Activated T-helper 2 cell treated with anti-CD3 and anti-CD28 coated beads, Interferon-gamma antibody, Interleukin-2, Interleukin-4, amounts not matched to agents 10 μg/mL and 5 μg/mL and 100 μg/mL, durations not matched to agents 14 hours and 24 hours and 36 hours (primary cell): ENCODE data around the gene EDA. TPM values are rescaled to one million over a fixed set of nuclear protein-coding genes. Genes with fewer than 3 reads are reported as not detected.

Experiments used
- DNase-seq: peaks from one replicate; pipeline ENCODE4 v3.0.0; 2021; ENCODE audit warnings: low spot score
- H3K27ac Mint-ChIP-seq: one replicate; pipeline ENCODE4 v1.8.0; 2021; ENCODE audit warnings: mixed read lengths
- H3K27me3 Mint-ChIP-seq: one replicate; pipeline ENCODE4 v1.8.0; 2021; ENCODE audit warnings: low read depth, mixed read lengths
- H3K36me3 Mint-ChIP-seq: one replicate; pipeline ENCODE4 v1.8.0; 2021; ENCODE audit warnings: low read depth, mixed read lengths
- H3K4me1 Mint-ChIP-seq: one replicate; pipeline ENCODE4 v1.8.0; 2021; ENCODE audit warnings: low read depth, mixed read lengths
- H3K4me3 Mint-ChIP-seq: one replicate; pipeline ENCODE4 v1.8.0; 2021; ENCODE audit warnings: low read depth, mild to moderate bottlenecking, moderate library complexity, mixed read lengths
- H3K9me3 Mint-ChIP-seq: one replicate; pipeline ENCODE4 v1.8.0; 2021; ENCODE audit warnings: mixed read lengths
- intact Hi-C: fragments of 100-400 bp; cut with micrococcal nuclease; formaldehyde crosslinking; loops from one replicate; pipeline ENCODE4 v1.15.1; 2023
- total RNA-seq: library from RNA; stranded (reverse); gene quantifications from 2 replicates; pipeline ENCODE4 v1.2.3, GENCODE V29; 2022

The EDA gene
- total RNA-seq, result 0.57 TPM in 2 replicates

GRCh38 chrX:69615779-69616456, at the start of gene EDA:
Gene EDA, plus strand, starts transcription at chrX:69616113.
- intact Hi-C loops, result loop anchor here (5.0 kb wide), 1 partner anchor 114 kb away; the partner anchor contains the start of gene NALF2
- Mint-ChIP-seq H3K4me3 (peak within 1 kb of the TSS; percentile 79), H3K4me1 (peaks cover 4% of the 10 kb centered on the region), H3K36me3 (no peaks in the 10 kb centered on the region), H3K27ac (no peak within 1 kb of the TSS), H3K27me3 (peaks cover 11% of the 10 kb centered on the region), H3K9me3 (no peaks in the 10 kb centered on the region)
- peak; percentile 64 for DNase-seq

GRCh38 chrX:69568828-69569227, 47.1 kb upstream of the EDA start:
- H3K27ac Mint-ChIP-seq, result no peak overlapping the region
- no peaks in the 10 kb centered on the region for H3K4me1 Mint-ChIP-seq
- no peaks in the 10 kb centered on the region for H3K9me3 Mint-ChIP-seq
- no peaks in the 10 kb centered on the region for H3K36me3 Mint-ChIP-seq
- H3K4me3 Mint-ChIP-seq, result no peak overlapping the region
- intact Hi-C loops, result no loop called here
- H3K27me3 Mint-ChIP-seq, result no peaks in the 10 kb centered on the region
- DNase-seq, result no peak

- intact Hi-C loops, result no loop called here
- H3K36me3 Mint-ChIP-seq, result no peaks in the 10 kb centered on the region
- H3K9me3 Mint-ChIP-seq, result no peaks in the 10 kb centered on the region
- no peaks in the 10 kb centered on the region for H3K4me1 Mint-ChIP-seq
- no peak overlapping the region for H3K27ac Mint-ChIP-seq
- H3K27me3 Mint-ChIP-seq, result no peaks in the 10 kb centered on the region
- no peak for DNase-seq
- H3K4me3 Mint-ChIP-seq, result no peak overlapping the region
These were observed 18.5 kb upstream of the EDA start for GRCh38 chrX:69597399-69597798.

GRCh38 chrX:69600182-69600581, 15.7 kb upstream of the EDA start:
- DNase-seq, result no peak
- intact Hi-C loops, result no loop called here
- H3K4me3 Mint-ChIP-seq, result no peak overlapping the region
- no peaks in the 10 kb centered on the region for H3K4me1 Mint-ChIP-seq
- H3K27ac Mint-ChIP-seq, result no peak overlapping the region
- no peaks in the 10 kb centered on the region for H3K9me3 Mint-ChIP-seq
- H3K36me3 Mint-ChIP-seq, result no peaks in the 10 kb centered on the region
- H3K27me3 Mint-ChIP-seq, result no peaks in the 10 kb centered on the region

GRCh38 chrX:69603566-69604194, 12.2 kb upstream of the EDA start:
- no peak for DNase-seq
- no peak overlapping the region for H3K4me3 Mint-ChIP-seq
- intact Hi-C loops, result no loop called here
- no peaks in the 10 kb centered on the region for H3K9me3 Mint-ChIP-seq
- no peak overlapping the region for H3K27ac Mint-ChIP-seq
- H3K36me3 Mint-ChIP-seq, result no peaks in the 10 kb centered on the region
- H3K4me1 Mint-ChIP-seq, result no peaks in the 10 kb centered on the region
- no peaks in the 10 kb centered on the region for H3K27me3 Mint-ChIP-seq

- Mint-ChIP-seq H3K4me1 (no peaks in the 10 kb centered on the region), H3K36me3 (no peaks in the 10 kb centered on the region), H3K4me3 (no peak overlapping the region), H3K27ac (no peak overlapping the region), H3K27me3 (no peaks in the 10 kb centered on the region), H3K9me3 (no peaks in the 10 kb centered on the region)
- DNase-seq, result no peak
- intact Hi-C loops, result no loop called here
These were observed 10.4 kb upstream of the EDA start for GRCh38 chrX:69605521-69605920.

- no peak overlapping the region for H3K27ac Mint-ChIP-seq
- H3K36me3 Mint-ChIP-seq, result no peaks in the 10 kb centered on the region
- H3K27me3 Mint-ChIP-seq, result no peaks in the 10 kb centered on the region
- no peaks in the 10 kb centered on the region for H3K9me3 Mint-ChIP-seq
- intact Hi-C loops, result no loop called here
- no peaks in the 10 kb centered on the region for H3K4me1 Mint-ChIP-seq
- no peak for DNase-seq
- H3K4me3 Mint-ChIP-seq, result no peak overlapping the region
These were observed 8.3 kb upstream of the EDA start for GRCh38 chrX:69607616-69608015.

- Mint-ChIP-seq H3K4me3 (no peak overlapping the region), H3K9me3 (no peaks in the 10 kb centered on the region), H3K27ac (no peak overlapping the region), H3K36me3 (no peaks in the 10 kb centered on the region), H3K27me3 (peaks cover 10% of the 10 kb centered on the region), H3K4me1 (peaks cover 3% of the 10 kb centered on the region)
- DNase-seq, result no peak
- intact Hi-C loops, result no loop called here
These were observed 2.0 kb upstream of the EDA start for GRCh38 chrX:69613946-69614345.

- no peak for DNase-seq
- intact Hi-C loops, result loop anchor here (5.0 kb wide), 1 partner anchor 113 kb away; the partner anchor contains the start of gene NALF2
- Mint-ChIP-seq H3K4me1 (peaks cover 4% of the 10 kb centered on the region), H3K9me3 (no peaks in the 10 kb centered on the region), H3K36me3 (no peaks in the 10 kb centered on the region), H3K27me3 (peaks cover 11% of the 10 kb centered on the region), H3K4me3 (no peak overlapping the region), H3K27ac (no peak overlapping the region)
These were observed 1.0 kb upstream of the EDA start for GRCh38 chrX:69614886-69615285.

- Mint-ChIP-seq H3K9me3 (no peaks in the 10 kb centered on the region), H3K4me1 (peaks cover 4% of the 10 kb centered on the region), H3K4me3 (peak overlapping the region; percentile 72), H3K27me3 (peaks cover 11% of the 10 kb centered on the region), H3K27ac (no peak overlapping the region), H3K36me3 (no peaks in the 10 kb centered on the region)
- intact Hi-C loops, result loop anchor here (5.0 kb wide), 1 partner anchor 113 kb away; the partner anchor contains the start of gene NALF2
- DNase-seq, result no peak
These were observed 571 bp upstream of the EDA start for GRCh38 chrX:69615342-69615741.

GRCh38 chrX:69616457-69617203, 717 bp downstream of the EDA start:
- DNase-seq, result no peak

GRCh38 chrX:69618803-69619202, 2.9 kb downstream of the EDA start:
- H3K36me3 Mint-ChIP-seq, result no peaks in the 10 kb centered on the region
- H3K4me1 Mint-ChIP-seq, result peaks cover 4% of the 10 kb centered on the region
- peaks cover 11% of the 10 kb centered on the region for H3K27me3 Mint-ChIP-seq
- intact Hi-C loops, result loop anchor here (2.0 to 5.0 kb wide), 2 partner anchors 80 to 117 kb away; partner anchors contain the start of gene NALF2
- H3K9me3 Mint-ChIP-seq, result peaks cover 1% of the 10 kb centered on the region
- H3K4me3 Mint-ChIP-seq, result no peak overlapping the region
- H3K27ac Mint-ChIP-seq, result no peak overlapping the region
- no peak for DNase-seq

More at GRCh38 chrX:69616457-69617203, 717 bp downstream of the EDA start:
- H3K4me3 Mint-ChIP-seq, result peak overlapping the region; percentile 79
- H3K27ac Mint-ChIP-seq, result no peak overlapping the region
- H3K4me1 Mint-ChIP-seq, result peaks cover 4% of the 10 kb centered on the region
- H3K27me3 Mint-ChIP-seq, result peaks cover 11% of the 10 kb centered on the region
- no peaks in the 10 kb centered on the region for H3K36me3 Mint-ChIP-seq
- H3K9me3 Mint-ChIP-seq, result no peaks in the 10 kb centered on the region
- intact Hi-C loops, result loop anchor here (5.0 kb wide), 1 partner anchor 114 kb away; the partner anchor contains the start of gene NALF2

GRCh38 chrX:69626129-69626528, 10.2 kb downstream of the EDA start:
- no peak overlapping the region for H3K27ac Mint-ChIP-seq
- intact Hi-C loops, result no loop called here
- H3K4me3 Mint-ChIP-seq, result no peak overlapping the region
- no peaks in the 10 kb centered on the region for H3K27me3 Mint-ChIP-seq
- peaks cover 2% of the 10 kb centered on the region for H3K4me1 Mint-ChIP-seq
- no peaks in the 10 kb centered on the region for H3K36me3 Mint-ChIP-seq
- no peak for DNase-seq
- H3K9me3 Mint-ChIP-seq, result peaks cover 4% of the 10 kb centered on the region
